Bronchial epithelial cell (primary cell): ENCODE results near the gene PGBD5. TPM values are rescaled to one million over a fixed set of nuclear protein-coding genes. Genes with fewer than 3 reads are reported as not detected.
A peak's percentile ranks its signal among the peaks of the same experiment; 100 is the strongest.

ENCODE experiments used
- DNase-seq: peaks from one replicate; pipeline ENCODE4 v3.0.0-alpha.2; 2010; ENCODE audit warnings: low read depth
- FAIRE-seq: peaks from 2 replicates; lab custom pipeline; 2011; peaks lifted over from hg19 to GRCh38; lab: Jason Lieb, UNC
- H3K27me3 ChIP-seq: 2 replicates; pipeline ENCODE4 v1.5.1; 2011; ENCODE audit warnings: low read length; ENCODE audit not compliant: control insufficient read depth, insufficient read depth
- H3K36me3 ChIP-seq: 2 replicates; pipeline ENCODE4 v1.5.1; 2011; ENCODE audit warnings: low read length; ENCODE audit not compliant: control insufficient read depth, insufficient read depth
- H3K4me3 ChIP-seq: 2 replicates; pipeline ENCODE4 v1.5.1; 2011; ENCODE audit warnings: mild to moderate bottlenecking, low read depth, low read length, control low read depth
- total RNA-seq: library from RNA; depleted of rRNA; stranded (reverse); fragments of >200 nt; gene quantifications from 2 replicates; pipeline ENCODE4 v1.2.1, GENCODE V29; 2014
- TF ChIP-seq, protein P1 (sequence below): IDR thresholded peaks from 2 replicates; pipeline ENCODE4 v1.5.1; 2011; ENCODE audit warnings: mild to moderate bottlenecking, moderate library complexity, low read length, control low read depth, inconsistent platforms; ENCODE audit not compliant: insufficient read depth, severe bottlenecking

Gene PGBD5
- total RNA-seq, 1 donor from 2014 or later: under 0.01 TPM

DNA sequence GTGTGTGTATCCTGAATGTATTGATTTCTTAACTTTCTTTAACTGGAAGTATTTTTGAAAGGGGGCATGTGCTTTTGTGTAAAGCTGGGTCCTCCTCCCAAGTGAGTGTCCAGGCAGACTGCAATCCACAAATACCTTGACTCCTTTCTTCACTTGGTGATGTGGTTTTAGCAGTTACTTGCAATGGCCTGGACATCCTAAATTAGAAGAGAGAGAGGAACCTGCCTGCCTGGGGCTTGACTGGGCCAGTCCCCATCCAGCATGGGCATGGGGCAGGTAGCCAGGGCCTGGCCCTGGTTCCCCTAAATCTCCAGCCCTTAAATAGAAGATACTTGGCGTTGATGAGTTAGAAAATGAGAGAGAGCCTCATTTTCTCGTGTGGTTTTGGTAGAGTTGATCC is 159.7 kb downstream of the PGBD5 start:
- no peak overlapping the region for H3K4me3 ChIP-seq

DNA sequence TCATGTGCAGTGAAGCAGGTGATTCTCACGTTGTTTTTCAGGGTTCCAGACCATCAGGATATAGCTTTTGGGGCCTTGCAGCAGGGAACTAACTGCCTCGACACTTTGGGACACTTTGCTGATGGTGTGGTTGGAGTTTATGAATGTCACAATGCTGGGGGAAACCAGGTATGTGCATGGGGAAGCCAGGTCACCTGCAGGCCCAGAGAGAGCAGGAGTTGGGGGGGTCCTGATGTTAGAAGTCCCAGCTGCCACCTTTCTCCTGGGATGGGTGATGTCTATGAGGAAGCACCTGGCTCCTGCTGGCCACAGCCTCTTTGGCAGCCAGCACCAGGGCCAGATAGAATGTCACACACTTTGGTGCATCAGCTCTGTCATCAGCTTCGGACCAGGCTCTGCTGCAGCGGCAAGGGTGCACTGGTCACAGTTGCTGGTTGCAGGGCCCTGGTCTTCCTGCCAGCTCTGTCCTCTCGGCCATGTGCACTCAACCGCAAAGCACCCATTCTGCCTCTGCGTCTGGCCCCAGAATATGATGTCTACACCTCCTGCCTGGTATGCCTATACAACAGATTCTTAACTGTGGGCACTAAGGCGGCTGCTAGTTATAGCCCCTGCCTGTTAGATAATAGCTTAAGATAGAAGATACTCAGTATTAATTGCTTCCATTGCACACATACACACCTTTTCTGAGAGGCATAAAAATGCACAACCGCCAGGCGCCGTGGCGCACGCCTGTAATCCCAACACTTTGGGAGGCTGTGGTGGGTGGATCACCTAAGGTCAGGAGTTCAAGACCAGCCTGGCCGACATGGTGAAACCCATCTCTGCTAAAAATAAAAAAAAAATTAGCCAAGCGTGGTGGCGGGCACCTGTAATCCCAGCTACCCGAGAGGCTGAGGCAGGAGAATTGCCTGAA is 160.7 kb downstream of the PGBD5 start:
- DNase-seq: no peak

More for the DNA sequence above, 159.7 kb downstream of the PGBD5 start:
- Histone ChIP-seq H3K36me3 (peaks cover 38% of the 10 kb centered on the region), H3K27me3 (no peaks in the 10 kb centered on the region)
- no peak for FAIRE-seq
- TF ChIP-seq, protein P1, sequence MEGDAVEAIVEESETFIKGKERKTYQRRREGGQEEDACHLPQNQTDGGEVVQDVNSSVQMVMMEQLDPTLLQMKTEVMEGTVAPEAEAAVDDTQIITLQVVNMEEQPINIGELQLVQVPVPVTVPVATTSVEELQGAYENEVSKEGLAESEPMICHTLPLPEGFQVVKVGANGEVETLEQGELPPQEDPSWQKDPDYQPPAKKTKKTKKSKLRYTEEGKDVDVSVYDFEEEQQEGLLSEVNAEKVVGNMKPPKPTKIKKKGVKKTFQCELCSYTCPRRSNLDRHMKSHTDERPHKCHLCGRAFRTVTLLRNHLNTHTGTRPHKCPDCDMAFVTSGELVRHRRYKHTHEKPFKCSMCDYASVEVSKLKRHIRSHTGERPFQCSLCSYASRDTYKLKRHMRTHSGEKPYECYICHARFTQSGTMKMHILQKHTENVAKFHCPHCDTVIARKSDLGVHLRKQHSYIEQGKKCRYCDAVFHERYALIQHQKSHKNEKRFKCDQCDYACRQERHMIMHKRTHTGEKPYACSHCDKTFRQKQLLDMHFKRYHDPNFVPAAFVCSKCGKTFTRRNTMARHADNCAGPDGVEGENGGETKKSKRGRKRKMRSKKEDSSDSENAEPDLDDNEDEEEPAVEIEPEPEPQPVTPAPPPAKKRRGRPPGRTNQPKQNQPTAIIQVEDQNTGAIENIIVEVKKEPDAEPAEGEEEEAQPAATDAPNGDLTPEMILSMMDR: no peak
- DNase-seq: no peak

More for the DNA sequence above, 160.7 kb downstream of the PGBD5 start:
- peak; percentile 72 for FAIRE-seq
- Histone ChIP-seq H3K36me3 (peaks cover 34% of the 10 kb centered on the region), H3K4me3 (no peak overlapping the region), H3K27me3 (no peaks in the 10 kb centered on the region)
- TF ChIP-seq, protein P1: no peak

Other genes with a start within 250 kb of the PGBD5 start
- gene COG2, start 216.1 kb upstream of the PGBD5 start, total RNA-seq: 16.8 and 17.9 TPM in 2 replicates